ENCODE data around the gene PPP2R5C. TPM values are rescaled to one million over a fixed set of nuclear protein-coding genes. Genes with fewer than 3 reads are reported as not detected.
A peak's percentile ranks its signal among the peaks of the same experiment; 100 is the strongest.

Gene PPP2R5C
- polyA plus RNA-seq, 4 donors: 59.6 to 90.8 (median 74.2) TPM

DNA sequence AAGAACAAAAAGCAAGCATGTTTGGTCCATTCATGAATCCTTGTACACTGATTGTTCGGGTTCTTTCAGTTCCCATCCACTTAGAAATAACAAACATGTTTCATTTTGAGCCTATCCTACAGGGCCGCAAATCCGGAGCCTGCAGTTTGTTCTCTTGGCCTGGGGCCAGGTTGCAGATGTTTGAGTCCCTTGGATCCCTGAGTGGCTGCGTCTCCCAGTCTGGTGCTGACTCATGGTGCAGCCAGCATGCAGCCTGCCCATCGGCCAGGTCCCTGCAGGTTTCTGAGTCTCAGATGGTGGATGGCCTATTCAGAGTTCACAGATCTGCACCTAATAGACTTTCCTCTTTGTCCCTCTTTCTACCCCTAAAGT is 201.0 kb downstream of the PPP2R5C start:
- no peaks in the 10 kb centered on the region for H3K36me3 ChIP-seq (ENCODE audit: control insufficient read depth in 3 of 3, insufficient read depth in 2 of 3, low read depth in 1 of 3, low read length in 3 of 3)
- 18 to 38% (median 31%) methylated on average over 5 of the region's 5 CpGs for WGBS, 3 donors
- FAIRE-seq (no peak), DNase-seq (peak; percentile 36 to 58)
- no peak overlapping the region for H3K27ac ChIP-seq (ENCODE audit: low read depth in 1 of 3, low read length in 2 of 3)
- H3K4me3 ChIP-seq (ENCODE audit: low read depth in 1 of 3, low read length in 3 of 3): no peak overlapping the region
- H3K4me1 ChIP-seq (ENCODE audit: control insufficient read depth in 3 of 3, insufficient read depth in 2 of 3, low read depth in 1 of 3, low read length in 2 of 3): peaks cover 0 to 14% (median 2%) of the 10 kb centered on the region in 3 donors
- H3K9me3 ChIP-seq (ENCODE audit: control insufficient read depth in 2 of 2, insufficient read depth in 1 of 2, low read depth in 1 of 2, low read length in 1 of 2): no peaks in the 10 kb centered on the region
- H3K27me3 ChIP-seq (ENCODE audit: control insufficient read depth in 3 of 3, insufficient read depth in 3 of 3, low read length in 3 of 3): no peaks in the 10 kb centered on the region

DNA sequence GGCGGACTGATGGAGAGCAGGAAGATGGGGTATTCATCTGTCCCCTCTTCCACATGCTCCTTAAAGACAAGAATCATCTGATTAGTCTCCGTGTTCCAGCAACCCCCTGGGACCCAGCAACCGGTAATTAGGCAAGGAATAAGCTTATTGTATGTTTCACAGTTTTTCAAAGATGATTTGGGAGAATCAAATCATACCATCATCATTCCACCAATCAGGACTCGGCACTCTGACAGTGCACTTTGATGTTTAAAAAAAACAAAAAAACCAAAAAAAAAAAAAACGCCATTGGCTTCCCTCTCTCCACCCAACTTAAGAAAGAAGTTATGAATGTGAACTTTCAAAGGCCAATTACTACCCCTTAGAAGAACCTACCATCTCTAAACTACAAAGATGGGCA is 201.5 kb downstream of the PPP2R5C start:
- FAIRE-seq (no peak), DNase-seq (no peak)
- Histone ChIP-seq H3K36me3 (ENCODE audit: control insufficient read depth in 3 of 3, insufficient read depth in 2 of 3, low read depth in 1 of 3, low read length in 3 of 3) (peaks cover 0 to 1% (median 0%) of the 10 kb centered on the region in 3 donors), H3K4me3 (ENCODE audit: low read depth in 1 of 3, low read length in 3 of 3) (no peak overlapping the region), H3K4me1 (ENCODE audit: control insufficient read depth in 3 of 3, insufficient read depth in 2 of 3, low read depth in 1 of 3, low read length in 2 of 3) (peaks cover 0 to 14% (median 2%) of the 10 kb centered on the region in 3 donors), H3K27me3 (ENCODE audit: control insufficient read depth in 3 of 3, insufficient read depth in 3 of 3, low read length in 3 of 3) (no peaks in the 10 kb centered on the region), H3K9me3 (ENCODE audit: control insufficient read depth in 2 of 2, insufficient read depth in 1 of 2, low read depth in 1 of 2, low read length in 1 of 2) (no peaks in the 10 kb centered on the region), H3K27ac (ENCODE audit: low read depth in 1 of 3, low read length in 2 of 3) (no peak overlapping the region)
- WGBS, 3 donors: 82 to 85% (median 84%) methylated on average over 5 of the region's 5 CpGs

DNA sequence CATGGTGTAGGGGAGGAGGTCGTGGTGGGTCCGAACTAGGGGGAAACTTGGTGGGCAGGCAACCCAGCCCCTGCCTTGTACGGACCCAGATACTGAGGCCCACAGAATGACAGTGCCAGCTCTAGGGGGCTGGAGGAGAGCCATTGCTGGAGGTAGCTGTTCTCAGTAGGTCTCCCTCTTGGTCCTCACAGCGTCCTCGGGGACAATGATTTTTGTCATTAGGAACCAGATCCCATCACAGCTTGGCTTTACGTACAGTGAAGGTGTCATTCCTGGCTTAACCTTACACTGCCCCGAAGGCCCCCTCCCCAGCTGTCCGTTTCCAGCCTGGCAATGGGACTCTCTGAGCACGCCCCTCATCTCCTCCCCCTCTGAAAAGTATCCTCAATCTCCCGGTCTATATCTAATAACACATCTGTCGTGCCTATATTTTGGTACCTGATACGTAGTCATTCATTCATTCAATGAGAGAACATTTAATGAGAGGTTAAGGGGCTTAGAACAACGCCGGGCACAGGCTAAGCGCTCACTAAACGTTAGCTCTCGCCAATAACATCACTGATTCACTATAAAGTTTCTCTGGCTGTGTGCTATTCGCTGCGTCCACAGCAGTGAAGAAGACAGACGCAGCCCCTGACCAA is 202.3 kb downstream of the PPP2R5C start:
- Histone ChIP-seq H3K27me3 (ENCODE audit: control insufficient read depth in 3 of 3, insufficient read depth in 3 of 3, low read length in 3 of 3) (no peaks in the 10 kb centered on the region), H3K4me3 (ENCODE audit: low read depth in 1 of 3, low read length in 3 of 3) (no peak overlapping the region), H3K4me1 (ENCODE audit: control insufficient read depth in 3 of 3, insufficient read depth in 2 of 3, low read depth in 1 of 3, low read length in 2 of 3) (peaks cover 0 to 14% (median 2%) of the 10 kb centered on the region in 3 donors), H3K9me3 (ENCODE audit: control insufficient read depth in 2 of 2, insufficient read depth in 1 of 2, low read depth in 1 of 2, low read length in 1 of 2) (no peaks in the 10 kb centered on the region), H3K27ac (ENCODE audit: low read depth in 1 of 3, low read length in 2 of 3) (peak overlapping the region in 1 of 3 donors; percentile 11), H3K36me3 (ENCODE audit: control insufficient read depth in 3 of 3, insufficient read depth in 2 of 3, low read depth in 1 of 3, low read length in 3 of 3) (peaks cover 0 to 7% (median 0%) of the 10 kb centered on the region in 3 donors)
- FAIRE-seq: no peak
- 59 to 68% (median 67%) methylated on average over 20 of the region's 20 CpGs for WGBS, 3 donors
- DNase-seq: no peak

DNA sequence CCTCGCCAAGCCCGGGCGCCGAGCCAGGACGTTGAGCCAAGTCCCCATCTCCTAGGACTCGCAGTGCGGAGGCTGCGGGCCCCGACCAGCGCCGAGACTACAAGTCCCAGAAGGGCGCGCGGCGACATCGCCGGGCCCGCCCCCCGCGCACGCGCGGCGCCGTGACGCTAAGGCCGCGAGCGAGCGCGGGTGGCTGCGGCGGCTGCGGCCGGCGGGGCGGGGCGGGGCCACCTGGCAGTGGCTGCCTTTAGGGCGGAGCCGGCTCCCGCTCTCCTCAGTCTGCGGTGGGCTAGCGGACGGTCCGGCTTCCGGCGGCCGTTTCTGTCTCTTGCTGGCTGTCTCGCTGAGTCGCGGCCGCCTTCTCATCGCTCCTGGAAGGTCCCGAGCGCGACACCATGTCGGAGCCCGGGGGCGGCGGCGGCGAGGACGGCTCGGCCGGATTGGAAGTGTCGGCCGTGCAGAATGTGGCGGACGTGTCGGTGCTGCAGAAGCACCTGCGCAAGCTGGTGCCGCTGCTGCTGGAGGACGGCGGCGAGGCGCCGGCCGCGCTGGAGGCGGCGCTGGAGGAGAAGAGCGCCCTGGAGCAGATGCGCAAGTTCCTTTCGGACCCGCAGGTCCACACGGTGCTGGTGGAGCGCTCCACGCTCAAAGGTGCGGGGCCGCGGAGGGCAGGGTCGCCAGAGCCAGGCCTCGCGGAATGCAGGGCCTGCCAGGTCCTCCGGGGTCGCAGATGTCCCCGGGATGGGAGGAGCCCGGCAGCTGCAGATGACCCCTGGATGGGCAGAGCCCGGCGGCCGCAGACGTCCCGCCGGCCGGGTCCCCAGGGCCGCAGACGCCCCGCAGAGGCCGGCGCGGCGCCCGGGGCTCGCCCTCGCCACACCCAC is 203.0 kb downstream of the PPP2R5C start, which contains the start of gene DYNC1H1:
DYNC1H1 (plus strand) TSS at position 277 of the 884 bp plus-strand sequence; CDS start at position 396, 119 bp downstream.
- H3K4me3 ChIP-seq (ENCODE audit: low read depth in 1 of 3, low read length in 3 of 3): peak within 1 kb of the TSS; percentile 91 to 100 (median 92)
- peak; percentile 90 to 95 for DNase-seq
- no peaks in the 10 kb centered on the region for H3K27me3 ChIP-seq (ENCODE audit: control insufficient read depth in 3 of 3, insufficient read depth in 3 of 3, low read length in 3 of 3)
- no peaks in the 10 kb centered on the region for H3K9me3 ChIP-seq (ENCODE audit: control insufficient read depth in 2 of 2, insufficient read depth in 1 of 2, low read depth in 1 of 2, low read length in 1 of 2)
- no peak for FAIRE-seq
- peaks cover 0 to 14% (median 2%) of the 10 kb centered on the region in 3 donors for H3K4me1 ChIP-seq (ENCODE audit: control insufficient read depth in 3 of 3, insufficient read depth in 2 of 3, low read depth in 1 of 3, low read length in 2 of 3)
- 0% methylated on average over 73 to 115 of the region's 115 CpGs for WGBS, 3 donors
- H3K36me3 ChIP-seq (ENCODE audit: control insufficient read depth in 3 of 3, insufficient read depth in 2 of 3, low read depth in 1 of 3, low read length in 3 of 3): peaks cover 0 to 13% (median 0%) of the 10 kb centered on the region in 3 donors
- peak within 1 kb of the TSS; percentile 88 to 99 (median 96) for H3K27ac ChIP-seq (ENCODE audit: low read depth in 1 of 3, low read length in 2 of 3)

DNA sequence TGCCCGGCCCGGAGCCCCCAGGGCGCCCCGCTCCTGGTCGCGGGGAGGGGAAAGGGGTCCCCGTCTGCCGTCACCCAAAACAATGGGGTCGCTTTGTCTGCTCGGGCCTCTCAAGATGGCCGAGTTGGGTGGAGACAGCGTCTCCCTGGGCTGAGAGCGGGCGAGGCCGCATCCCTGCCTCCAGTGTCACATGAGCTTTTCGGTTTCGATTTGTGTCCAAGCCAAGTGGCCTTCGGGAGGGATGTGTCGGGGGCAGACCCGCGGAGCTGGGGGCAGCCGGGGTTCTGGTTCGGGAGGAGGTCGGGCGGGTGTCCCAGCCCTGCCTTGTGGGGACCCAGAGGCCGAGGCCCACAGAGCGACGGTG is 203.7 kb downstream of the PPP2R5C start:
- H3K9me3 ChIP-seq (ENCODE audit: control insufficient read depth in 2 of 2, insufficient read depth in 1 of 2, low read depth in 1 of 2, low read length in 1 of 2): no peaks in the 10 kb centered on the region
- peaks cover 0 to 15% (median 2%) of the 10 kb centered on the region in 3 donors for H3K36me3 ChIP-seq (ENCODE audit: control insufficient read depth in 3 of 3, insufficient read depth in 2 of 3, low read depth in 1 of 3, low read length in 3 of 3)
- 0 to 1% (median 0%) methylated on average over 24 to 28 of the region's 28 CpGs for WGBS, 3 donors
- FAIRE-seq (no peak), DNase-seq (peak; percentile 83 to 95)
- H3K27ac ChIP-seq (ENCODE audit: low read depth in 1 of 3, low read length in 2 of 3): peak overlapping the region; percentile 88 to 99 (median 96)
- peak overlapping the region; percentile 91 to 100 (median 92) for H3K4me3 ChIP-seq (ENCODE audit: low read depth in 1 of 3, low read length in 3 of 3)
- peaks cover 0 to 14% (median 2%) of the 10 kb centered on the region in 3 donors for H3K4me1 ChIP-seq (ENCODE audit: control insufficient read depth in 3 of 3, insufficient read depth in 2 of 3, low read depth in 1 of 3, low read length in 2 of 3)
- H3K27me3 ChIP-seq (ENCODE audit: control insufficient read depth in 3 of 3, insufficient read depth in 3 of 3, low read length in 3 of 3): no peaks in the 10 kb centered on the region

DNA sequence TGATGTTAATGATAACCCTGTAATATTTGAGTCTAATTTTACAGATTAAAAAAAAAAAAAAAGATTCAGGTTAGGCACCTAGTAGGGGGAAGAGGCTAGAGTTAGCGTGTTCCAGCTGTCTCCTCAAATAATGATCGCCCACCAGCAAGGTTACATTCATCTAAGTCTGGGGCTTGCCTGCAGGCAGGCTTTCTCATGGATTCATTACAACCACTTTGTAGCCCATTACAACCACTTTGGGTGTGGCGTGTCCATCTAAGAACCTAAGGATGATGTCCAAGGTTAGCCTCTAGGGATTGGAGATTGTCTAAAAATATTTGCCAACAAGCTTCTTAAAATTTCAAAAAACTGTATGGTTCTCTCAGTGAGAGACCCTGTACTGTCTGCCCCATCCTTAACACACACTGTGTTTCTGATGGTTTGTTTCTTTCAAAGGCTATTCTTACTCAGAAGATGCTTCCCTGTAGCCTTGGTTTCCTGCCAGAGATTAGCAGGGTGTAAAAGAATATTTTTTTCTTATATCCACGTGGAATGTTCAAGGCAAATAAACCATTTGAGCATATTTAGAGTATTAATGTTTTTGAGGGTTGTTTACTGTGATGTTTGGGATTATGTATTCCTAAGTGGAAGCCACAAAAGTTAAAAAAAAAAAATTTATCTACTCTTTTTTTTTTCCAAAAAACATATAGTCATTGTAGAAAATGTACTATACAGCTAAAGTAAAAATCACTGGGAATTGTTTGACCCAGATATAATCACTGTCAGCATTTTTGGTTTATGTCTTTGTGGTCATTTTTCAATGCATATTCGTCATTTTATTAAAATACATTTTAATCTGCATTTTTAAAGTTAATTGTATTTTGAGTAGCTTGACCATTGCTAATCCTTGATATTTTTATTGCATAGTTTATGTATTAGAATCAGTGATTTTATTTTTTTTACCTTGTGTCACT is 204.5 kb downstream of the PPP2R5C start:
- peaks cover 0 to 14% (median 2%) of the 10 kb centered on the region in 3 donors for H3K4me1 ChIP-seq (ENCODE audit: control insufficient read depth in 3 of 3, insufficient read depth in 2 of 3, low read depth in 1 of 3, low read length in 2 of 3)
- H3K4me3 ChIP-seq (ENCODE audit: low read depth in 1 of 3, low read length in 3 of 3): peak overlapping the region; percentile 91 to 100 (median 92)
- H3K9me3 ChIP-seq (ENCODE audit: control insufficient read depth in 2 of 2, insufficient read depth in 1 of 2, low read depth in 1 of 2, low read length in 1 of 2): no peaks in the 10 kb centered on the region
- FAIRE-seq (no peak), DNase-seq (no peak)
- no peaks in the 10 kb centered on the region for H3K27me3 ChIP-seq (ENCODE audit: control insufficient read depth in 3 of 3, insufficient read depth in 3 of 3, low read length in 3 of 3)
- 38 to 47% (median 43%) methylated on average over 5 of the region's 5 CpGs for WGBS, 3 donors
- H3K27ac ChIP-seq (ENCODE audit: low read depth in 1 of 3, low read length in 2 of 3): peak overlapping the region; percentile 88 to 99 (median 96)
- H3K36me3 ChIP-seq (ENCODE audit: control insufficient read depth in 3 of 3, insufficient read depth in 2 of 3, low read depth in 1 of 3, low read length in 3 of 3): peaks cover 0 to 19% (median 2%) of the 10 kb centered on the region in 3 donors

DNA sequence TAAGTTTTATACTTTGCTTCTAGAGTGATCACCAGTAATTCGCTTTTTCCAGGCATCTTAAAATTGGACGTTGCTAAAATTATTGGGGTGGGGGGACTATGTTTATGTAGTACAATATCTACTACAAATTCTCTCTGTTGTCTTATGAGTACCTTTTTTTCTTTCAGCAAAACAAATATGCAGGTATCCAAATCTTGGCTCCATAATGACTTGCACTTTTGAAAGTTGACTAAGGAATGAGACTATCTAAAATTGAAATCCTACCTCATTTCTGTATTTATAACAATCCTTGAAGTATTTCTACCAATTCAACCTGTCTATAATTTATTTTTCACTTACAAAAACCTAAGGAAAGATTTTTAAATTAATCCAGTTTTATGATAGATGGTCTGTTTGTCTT is 205.2 kb downstream of the PPP2R5C start:
- H3K9me3 ChIP-seq (ENCODE audit: control insufficient read depth in 2 of 2, insufficient read depth in 1 of 2, low read depth in 1 of 2, low read length in 1 of 2): no peaks in the 10 kb centered on the region
- H3K27ac ChIP-seq (ENCODE audit: low read depth in 1 of 3, low read length in 2 of 3): no peak overlapping the region
- H3K27me3 ChIP-seq (ENCODE audit: control insufficient read depth in 3 of 3, insufficient read depth in 3 of 3, low read length in 3 of 3): no peaks in the 10 kb centered on the region
- peaks cover 0 to 11% (median 2%) of the 10 kb centered on the region in 3 donors for H3K4me1 ChIP-seq (ENCODE audit: control insufficient read depth in 3 of 3, insufficient read depth in 2 of 3, low read depth in 1 of 3, low read length in 2 of 3)
- 72 to 75% (median 74%) methylated on average over 2 of the region's 2 CpGs for WGBS, 3 donors
- DNase-seq: no peak
- peaks cover 0 to 19% (median 2%) of the 10 kb centered on the region in 3 donors for H3K36me3 ChIP-seq (ENCODE audit: control insufficient read depth in 3 of 3, insufficient read depth in 2 of 3, low read depth in 1 of 3, low read length in 3 of 3)
- no peak for FAIRE-seq
- no peak overlapping the region for H3K4me3 ChIP-seq (ENCODE audit: low read depth in 1 of 3, low read length in 3 of 3)
